ENCODE results near the gene DMBX1.

DNA sequence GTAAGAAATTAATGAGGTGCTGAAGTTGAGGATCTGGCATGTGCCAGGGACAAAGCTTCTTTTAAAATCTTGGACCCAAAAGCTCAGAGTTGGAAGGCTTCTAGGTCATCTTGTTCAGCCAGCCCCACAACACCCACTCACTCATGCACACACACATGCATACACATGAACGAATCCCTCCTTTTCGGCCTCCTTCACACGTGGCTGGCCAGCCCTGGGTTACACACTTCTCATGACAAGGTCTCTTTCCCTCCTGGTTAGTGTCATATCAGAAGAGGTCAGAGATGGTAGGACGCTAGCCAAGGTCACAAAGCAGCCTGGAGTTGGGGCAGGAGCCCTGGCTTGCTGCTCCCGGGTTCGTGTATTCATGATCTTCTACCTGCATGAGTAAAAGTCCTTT is 6.9 kb downstream of the DMBX1 start:
- TF ChIP-seq, protein P1, sequence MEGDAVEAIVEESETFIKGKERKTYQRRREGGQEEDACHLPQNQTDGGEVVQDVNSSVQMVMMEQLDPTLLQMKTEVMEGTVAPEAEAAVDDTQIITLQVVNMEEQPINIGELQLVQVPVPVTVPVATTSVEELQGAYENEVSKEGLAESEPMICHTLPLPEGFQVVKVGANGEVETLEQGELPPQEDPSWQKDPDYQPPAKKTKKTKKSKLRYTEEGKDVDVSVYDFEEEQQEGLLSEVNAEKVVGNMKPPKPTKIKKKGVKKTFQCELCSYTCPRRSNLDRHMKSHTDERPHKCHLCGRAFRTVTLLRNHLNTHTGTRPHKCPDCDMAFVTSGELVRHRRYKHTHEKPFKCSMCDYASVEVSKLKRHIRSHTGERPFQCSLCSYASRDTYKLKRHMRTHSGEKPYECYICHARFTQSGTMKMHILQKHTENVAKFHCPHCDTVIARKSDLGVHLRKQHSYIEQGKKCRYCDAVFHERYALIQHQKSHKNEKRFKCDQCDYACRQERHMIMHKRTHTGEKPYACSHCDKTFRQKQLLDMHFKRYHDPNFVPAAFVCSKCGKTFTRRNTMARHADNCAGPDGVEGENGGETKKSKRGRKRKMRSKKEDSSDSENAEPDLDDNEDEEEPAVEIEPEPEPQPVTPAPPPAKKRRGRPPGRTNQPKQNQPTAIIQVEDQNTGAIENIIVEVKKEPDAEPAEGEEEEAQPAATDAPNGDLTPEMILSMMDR (conservative IDR thresholded peaks at IDR 0.05), result no peak
- no peak for TF ChIP-seq ZFX (IDR thresholded peaks at IDR 0.05)

All from C4-2B (cell line).